KG1 (cell line): ENCODE measurements around the gene GLG1.
"Not testable (repeated sequence)": the region's sequence is repeated elsewhere in the genome, so short reads cannot be mapped to it uniquely, and the experiment has no call there.

Experiments
- DNase-seq: peaks from one replicate; lab custom pipeline; 2025; lab: John Stamatoyannopoulos, UW

The GLG1 gene

GRCh38 chr16:74443624-74444346 is 163.1 kb downstream of the GLG1 start:
- DNase-seq, result not testable (repeated sequence)

DNA sequence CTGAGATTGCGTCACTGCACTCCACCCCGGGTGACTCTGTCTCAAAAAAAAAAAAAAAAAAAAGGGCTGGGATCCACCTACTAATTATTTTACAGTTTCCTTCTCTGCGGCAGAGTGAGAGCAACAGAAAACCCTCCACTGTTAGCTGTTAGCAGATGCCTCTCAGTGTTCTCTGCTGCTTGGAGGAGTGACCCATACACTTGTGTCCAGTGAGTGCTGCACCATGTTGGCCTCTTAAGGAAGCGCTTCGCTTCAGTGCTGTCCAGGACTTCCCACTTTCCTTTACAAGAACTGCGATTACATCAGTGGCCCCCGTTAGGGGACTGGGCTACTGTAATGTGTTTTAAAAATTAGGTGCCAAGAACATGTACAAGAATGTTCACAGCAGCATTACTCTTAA is 167.2 kb downstream of the GLG1 start:
- DNase-seq, result no peak

DNA sequence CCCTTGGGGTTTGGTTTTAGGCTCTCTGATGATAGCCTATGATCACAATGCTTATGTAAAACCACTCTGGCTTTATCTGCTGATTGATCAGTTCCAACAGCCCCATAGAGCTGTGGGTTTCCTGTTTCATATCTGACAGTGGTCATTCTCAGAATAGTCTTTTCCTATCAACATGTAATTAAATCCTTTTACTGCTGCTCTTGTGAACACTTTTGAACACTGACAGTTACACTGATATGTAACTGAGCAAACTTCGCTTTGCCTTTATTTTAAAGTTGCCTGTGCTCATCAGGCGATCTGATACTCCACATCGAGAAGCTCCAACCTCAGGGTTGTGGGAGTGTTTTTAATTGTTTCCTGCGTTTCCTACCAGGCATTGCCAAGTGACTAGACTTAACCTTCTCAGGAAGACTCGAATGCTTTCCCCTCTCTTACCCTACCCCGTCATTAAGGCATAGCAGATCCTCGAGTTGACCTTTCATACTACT is 168.4 kb downstream of the GLG1 start:
- DNase-seq, result peak; percentile 47

DNA sequence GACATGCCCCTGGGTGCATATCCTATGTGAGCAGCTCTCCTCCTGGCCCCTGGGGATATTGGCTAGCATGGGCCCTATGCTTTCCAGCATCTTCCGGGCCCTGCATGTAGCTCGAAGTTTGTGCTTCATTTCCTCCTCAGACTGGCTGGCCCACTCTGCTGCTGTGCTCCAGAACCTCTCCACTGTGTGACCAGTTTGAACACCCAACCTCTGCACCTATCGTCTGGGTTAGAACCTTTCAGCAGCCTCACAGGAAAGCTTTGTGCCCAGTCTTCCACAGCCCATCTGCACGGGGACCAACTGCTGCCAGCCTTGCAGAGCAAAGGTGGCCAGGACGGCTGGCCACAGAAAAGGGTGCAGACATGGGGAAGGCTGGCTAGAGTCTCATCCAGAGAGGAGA is 175.4 kb downstream of the GLG1 start:
- DNase-seq, result no peak

DNA sequence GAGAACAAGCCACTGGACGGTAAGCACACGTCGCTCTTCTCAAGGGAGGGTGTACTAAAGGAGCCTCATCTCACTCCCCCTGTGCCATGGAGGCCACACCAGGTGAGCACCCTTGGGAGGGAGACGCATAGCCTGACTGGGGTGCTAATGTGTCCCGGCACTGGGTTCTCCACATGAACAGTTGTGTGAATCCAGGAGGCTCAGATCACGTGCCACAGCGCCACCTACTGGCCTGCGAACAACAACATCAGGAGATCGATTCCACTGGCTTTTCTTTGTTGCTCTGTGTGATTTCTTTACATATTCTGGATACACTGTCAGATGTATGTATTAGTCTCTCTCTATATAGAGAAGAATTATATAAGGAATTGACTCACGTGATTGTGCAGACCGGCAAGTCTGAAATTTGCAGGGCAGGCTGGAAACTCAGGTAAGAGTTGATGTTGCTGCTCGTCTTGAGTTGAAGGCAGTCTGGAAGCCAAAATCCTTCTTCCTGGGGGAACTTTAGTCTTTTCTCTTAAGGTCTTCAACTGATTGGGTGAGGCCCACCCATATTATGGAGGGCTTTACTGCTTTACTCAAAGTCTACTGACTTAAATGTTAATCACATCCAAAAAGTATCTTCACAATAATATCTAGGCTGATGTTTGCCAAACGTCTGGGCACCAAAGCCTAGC is 176.7 kb downstream of the GLG1 start:
- DNase-seq, result not testable (repeated sequence)

DNA sequence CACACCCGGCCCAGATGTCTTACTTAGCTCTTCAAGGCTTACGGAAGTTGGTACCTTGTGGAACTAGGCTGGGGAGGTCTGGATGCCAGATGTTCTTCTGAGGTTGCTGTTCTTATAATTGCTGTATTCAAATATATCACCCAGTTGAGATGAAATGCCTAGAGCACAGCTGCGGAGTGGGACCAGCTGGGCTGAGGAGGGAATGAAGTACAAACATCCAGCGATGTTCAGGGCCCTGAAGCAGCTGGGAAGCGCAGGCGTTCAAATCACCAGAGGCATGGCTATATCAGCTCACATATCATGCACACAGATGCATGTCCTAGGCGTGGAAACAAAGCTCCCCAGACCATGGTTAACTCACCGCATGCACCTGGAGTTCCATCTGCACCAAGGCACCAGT is 178.4 kb downstream of the GLG1 start:
- DNase-seq, result not testable (repeated sequence)

DNA sequence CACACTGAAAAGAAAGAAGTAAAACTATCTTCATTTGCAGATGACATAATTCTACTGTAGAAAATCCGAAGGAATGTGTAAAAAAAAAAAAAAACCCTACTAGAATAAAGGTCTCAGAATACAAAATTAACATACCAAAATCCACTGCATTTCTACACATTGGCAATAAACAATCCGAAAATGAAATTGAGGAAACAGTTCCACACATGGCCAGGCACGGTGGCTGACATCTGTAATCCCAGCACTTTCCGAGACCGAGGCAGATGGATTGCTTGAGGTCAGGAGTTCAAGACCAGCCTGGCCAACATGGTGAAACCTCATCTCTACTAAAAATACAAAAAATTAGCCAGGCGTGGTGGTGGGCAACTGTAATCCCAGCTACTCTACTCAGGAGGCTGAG is 181.2 kb downstream of the GLG1 start:
- DNase-seq, result not testable (repeated sequence)

- not testable (repeated sequence) for DNase-seq
Measured at GRCh38 chr16:74423721-74424120, 183.2 kb downstream of the GLG1 start.

- not testable (repeated sequence) for DNase-seq
Measured at GRCh38 chr16:74422086-74422485, 184.8 kb downstream of the GLG1 start.

DNA sequence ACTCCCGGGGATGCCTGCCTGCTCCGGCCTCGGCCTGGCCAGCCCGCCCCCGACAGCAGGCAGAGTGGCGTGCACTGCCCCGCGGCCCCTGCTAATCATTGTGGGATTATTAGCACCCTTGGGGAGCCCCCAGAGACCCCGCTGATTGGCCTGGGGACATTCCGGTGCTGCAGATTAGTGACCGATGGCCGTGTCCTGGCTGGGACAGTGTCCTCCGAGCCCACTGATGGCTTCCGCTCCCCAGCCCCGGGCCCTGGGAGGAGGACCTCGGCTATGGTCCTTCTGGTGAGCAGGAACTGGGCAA is 185.5 kb downstream of the GLG1 start:
- not testable (repeated sequence) for DNase-seq

DNA sequence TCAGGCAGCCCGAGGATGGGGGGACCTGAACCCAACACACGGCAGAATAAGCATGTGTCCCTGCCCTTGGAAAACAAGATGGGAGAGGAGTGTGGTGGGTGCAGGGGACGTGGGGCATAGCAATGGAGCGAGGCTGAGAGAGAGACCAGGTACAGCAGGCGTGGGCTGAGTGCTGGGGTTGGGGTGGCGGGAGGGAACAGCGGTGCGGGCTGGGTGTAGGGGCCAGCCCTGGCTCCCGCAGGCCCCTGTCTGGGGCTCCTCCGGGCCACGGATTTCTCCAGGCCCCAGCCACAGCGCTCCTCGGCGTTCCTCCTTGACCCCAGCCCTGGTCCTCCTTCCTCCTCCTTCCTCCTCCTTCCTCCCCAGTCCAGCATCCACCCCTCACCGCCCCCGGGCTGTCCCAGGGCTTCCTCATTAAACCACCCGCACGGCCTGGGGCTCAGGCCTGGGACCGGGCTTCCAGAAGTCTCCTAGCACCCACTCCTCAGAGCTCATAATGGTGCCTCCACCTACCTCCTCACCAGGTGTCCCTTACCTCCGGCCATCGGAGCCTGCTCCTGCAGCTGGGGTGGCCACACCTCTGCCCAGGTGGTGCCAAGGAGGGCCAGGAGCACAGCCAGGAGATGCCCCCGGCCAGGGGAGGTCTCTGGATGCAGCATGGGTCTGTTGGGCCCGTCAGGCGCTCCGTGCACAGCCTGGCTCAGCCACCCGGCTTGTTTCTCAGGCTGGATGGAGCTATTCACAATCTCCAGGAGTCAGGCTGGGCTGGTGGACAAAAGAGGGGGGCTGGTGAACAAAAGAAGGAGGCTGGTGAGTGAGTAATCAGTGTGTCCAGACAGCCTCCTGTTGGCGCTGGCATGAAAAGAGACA is 186.1 kb downstream of the GLG1 start, which contains the start of gene CLEC18B:
TSS of gene CLEC18B (minus strand) at position 867 of the 870 bp plus-strand sequence. CDS start at position 659, 208 bp downstream.
- DNase-seq, result not testable (repeated sequence)

GRCh38 chr16:74419811-74420210 is 187.1 kb downstream of the GLG1 start:
- DNase-seq, result not testable (repeated sequence)

- not testable (repeated sequence) for DNase-seq
Measured at GRCh38 chr16:74417897-74418296, 189.0 kb downstream of the GLG1 start.

DNA sequence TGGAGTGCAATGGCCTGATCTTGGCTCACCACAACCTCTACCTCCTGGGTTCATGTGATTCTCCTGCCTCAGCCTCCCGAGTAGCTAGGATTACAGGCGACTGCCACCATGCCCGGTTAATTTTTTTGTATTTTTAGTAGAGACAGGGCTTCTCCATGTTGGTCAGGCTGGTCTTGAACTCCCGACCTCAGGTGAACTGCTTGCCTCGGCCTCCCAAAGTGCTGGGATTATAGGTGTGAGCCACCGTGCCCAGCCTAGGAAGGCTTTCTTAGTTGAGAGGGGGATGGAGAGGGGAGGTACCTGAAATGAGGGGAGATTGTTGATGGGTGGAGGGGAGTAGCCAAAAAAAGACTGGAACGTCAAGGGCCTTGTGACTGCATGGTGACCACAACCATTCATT is 193.0 kb downstream of the GLG1 start:
- not testable (repeated sequence) for DNase-seq

- DNase-seq, result not testable (repeated sequence)
Measured at GRCh38 chr16:74413485-74413884, 193.4 kb downstream of the GLG1 start.

DNA sequence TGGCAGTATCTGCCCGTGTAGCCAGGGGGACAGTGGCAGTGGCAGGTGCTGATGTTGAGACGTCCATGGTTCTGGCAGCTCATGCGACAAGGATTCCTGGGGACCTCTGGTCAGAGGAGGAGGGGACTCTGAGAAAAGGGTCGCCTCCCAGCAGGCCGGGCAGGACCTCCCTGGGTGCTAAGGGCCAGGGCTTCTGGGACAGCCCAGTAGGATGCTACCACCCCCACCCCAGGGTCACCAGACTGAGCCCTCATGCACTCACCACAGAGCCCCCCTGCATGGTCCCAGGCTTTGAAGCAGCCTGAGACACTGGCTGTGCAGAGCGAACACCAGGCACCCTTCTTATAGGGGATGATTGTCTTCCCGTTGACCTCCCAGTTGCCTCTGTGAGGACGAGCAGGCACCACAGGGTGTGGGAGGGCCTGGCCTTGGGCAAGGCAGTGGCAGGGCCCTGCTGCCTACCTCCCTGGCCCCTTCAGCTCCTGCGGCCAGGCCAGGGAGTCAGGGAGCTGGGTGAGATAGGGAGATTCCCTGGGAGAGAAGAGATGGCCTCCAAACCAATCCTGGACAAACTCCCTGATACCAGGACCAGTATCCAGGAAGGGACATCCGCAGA is 194.0 kb downstream of the GLG1 start:
- not testable (repeated sequence) for DNase-seq

DNA sequence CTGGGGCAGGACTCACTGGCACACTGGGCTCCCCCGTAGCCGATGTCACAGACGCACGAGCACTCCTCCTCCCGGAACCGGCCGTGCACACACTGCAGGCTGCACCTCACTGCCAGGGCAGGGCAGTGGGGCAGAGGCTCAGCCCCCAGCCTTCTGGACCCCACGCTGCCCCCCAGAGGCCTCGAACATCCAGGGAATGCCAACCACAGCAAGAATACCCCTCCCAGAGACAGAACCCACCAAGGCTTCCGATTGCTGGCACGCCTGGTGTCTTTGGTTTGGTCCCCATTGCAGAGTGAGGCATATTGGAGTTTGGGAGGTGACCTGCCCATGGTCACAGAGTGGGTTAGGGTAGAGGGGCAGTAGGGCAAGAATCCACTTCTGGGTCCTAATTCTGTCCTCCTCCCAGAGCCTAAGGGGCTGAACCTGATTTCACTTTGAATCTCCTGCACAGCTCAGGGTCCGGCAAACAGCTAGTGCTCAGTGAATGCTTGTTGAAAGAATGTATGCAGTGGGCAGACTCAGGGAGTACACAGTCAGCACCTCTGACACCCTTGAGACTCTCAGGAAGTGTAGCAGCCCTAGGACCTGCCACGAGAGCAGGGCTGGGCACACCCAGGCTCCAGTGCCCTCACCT is 194.7 kb downstream of the GLG1 start:
- DNase-seq, result not testable (repeated sequence)

DNA sequence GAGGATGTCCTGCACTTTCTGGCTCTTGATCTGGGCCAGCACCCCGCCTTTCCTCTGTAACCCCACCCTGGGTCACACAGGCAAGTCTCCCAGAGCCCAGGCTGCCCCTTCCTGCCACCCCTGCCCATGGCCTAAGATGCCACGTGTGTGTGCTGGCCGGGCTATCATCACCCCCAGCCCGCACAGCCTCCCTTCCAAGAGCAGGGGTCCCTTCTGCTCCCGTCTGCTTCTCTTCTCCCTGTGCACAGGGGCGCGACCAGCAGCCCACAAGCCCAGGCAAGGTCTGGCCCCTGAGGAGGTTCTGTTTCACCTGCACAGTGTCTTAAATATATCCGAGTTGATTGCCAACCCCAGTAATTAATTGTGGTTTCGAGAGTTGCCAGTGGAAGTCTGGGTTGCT is 195.9 kb downstream of the GLG1 start:
- DNase-seq, result not testable (repeated sequence)

- not testable (repeated sequence) for DNase-seq
Measured at GRCh38 chr16:74410057-74410957, 196.6 kb downstream of the GLG1 start.
